ENCODE measurements around the gene AJAP1. TPM values are rescaled to one million over a fixed set of nuclear protein-coding genes. Genes with fewer than 3 reads are reported as not detected.

Gene AJAP1
- total and polyA plus RNA-seq, 2 experiments from 2014 or later = 0.13 to 0.64 TPM

DNA sequence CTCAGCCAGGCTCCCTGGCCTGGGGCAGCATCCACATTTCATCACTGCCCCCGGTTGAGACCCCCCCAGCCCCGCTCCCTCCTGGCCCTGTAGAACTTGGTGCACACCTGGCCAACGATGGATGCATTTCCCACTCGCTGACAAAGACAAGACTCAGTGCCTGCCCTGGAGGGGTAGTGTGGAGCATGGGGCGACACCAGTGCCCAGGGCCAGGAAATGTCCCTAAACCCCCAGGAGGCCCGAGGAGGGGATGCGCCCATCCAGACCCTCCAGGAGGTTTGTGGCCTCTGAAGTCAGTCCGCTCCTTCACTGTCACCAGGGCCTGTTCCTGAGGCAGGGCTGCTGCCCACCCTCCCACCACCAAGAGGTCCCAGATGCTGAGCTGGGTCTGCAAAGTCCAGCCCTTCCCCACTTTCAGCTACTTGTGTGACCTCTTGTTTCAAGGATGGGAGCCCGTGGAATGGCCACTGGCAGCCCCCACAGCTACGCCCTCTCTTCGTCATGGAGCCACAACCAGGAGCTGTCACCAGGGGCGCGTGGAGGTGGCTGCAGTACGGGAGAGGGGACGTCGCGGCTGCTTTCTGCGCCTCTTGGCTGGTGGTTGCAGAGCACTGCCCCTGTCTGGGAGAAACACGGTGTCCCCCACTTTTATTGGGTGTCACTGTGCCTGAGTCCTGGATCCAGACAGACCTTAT lies 35.7 kb downstream of the AJAP1 start:
- no peaks in the 10 kb centered on the region for H3K9me2 ChIP-seq (replicated peaks; ENCODE audit: insufficient read depth)

DNA sequence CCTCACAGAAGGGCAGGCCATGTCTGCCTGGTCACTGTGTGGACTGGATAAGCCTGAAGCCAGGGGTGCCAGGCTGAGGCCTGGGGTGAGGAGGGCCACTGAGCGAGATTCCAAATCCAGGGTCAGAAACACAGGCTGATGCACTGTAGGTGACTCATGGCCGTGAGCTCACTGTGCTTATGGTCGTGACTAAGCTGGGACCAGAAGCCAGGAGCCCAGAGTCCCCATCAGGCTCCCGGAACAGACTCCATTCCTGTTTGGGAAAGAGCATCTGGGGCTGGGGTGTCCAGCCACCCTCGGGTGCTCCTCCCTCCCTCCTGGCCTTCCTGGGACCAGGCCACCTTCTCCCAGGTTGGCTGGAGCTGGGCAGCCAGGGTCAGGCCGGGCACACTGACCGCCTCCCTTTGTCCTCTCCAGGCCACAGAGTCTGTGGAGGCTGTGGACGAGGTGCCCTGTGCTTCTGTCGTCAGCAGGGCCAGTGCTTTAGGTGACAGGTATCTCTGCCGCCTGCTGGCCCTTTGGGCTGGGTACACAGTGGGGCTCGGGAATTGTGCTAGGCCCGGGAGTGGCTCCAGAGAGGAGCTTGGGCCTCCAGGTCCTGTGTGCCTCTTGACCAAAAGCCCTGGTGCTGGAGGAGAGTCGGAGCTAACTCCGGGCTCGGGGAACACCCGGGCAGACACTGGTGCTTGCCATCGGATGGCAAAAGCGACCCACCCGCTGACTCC lies 36.7 kb downstream of the AJAP1 start:
- no peak overlapping the region for H3K27ac ChIP-seq
- H3K9me3 ChIP-seq (ENCODE audit: low read depth) = no peaks in the 10 kb centered on the region
- no peak overlapping the region for H3K4me2 ChIP-seq
- H2AFZ ChIP-seq = no peak overlapping the region
- H3K4me1 ChIP-seq (ENCODE audit: insufficient read depth) = no peaks in the 10 kb centered on the region
- no peak overlapping the region for H3K4me3 ChIP-seq
- H3K9me2 ChIP-seq (replicated peaks; ENCODE audit: insufficient read depth) = no peaks in the 10 kb centered on the region
- TF ChIP-seq EZH2phosphoT487 (IDR thresholded peaks at IDR 0.05; ENCODE audit: low read depth, severe bottlenecking, unreplicated experiment) (no peak), EZH2 (IDR thresholded peaks at IDR 0.05; ENCODE audit: borderline replicate concordance) (no peak)
- TF ChIP-seq, protein P1, sequence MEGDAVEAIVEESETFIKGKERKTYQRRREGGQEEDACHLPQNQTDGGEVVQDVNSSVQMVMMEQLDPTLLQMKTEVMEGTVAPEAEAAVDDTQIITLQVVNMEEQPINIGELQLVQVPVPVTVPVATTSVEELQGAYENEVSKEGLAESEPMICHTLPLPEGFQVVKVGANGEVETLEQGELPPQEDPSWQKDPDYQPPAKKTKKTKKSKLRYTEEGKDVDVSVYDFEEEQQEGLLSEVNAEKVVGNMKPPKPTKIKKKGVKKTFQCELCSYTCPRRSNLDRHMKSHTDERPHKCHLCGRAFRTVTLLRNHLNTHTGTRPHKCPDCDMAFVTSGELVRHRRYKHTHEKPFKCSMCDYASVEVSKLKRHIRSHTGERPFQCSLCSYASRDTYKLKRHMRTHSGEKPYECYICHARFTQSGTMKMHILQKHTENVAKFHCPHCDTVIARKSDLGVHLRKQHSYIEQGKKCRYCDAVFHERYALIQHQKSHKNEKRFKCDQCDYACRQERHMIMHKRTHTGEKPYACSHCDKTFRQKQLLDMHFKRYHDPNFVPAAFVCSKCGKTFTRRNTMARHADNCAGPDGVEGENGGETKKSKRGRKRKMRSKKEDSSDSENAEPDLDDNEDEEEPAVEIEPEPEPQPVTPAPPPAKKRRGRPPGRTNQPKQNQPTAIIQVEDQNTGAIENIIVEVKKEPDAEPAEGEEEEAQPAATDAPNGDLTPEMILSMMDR (IDR thresholded peaks at IDR 0.05; ENCODE audit: poor library complexity) = no peak
- H3K36me3 ChIP-seq (replicated peaks; ENCODE audit: insufficient read depth, low read depth) = no peaks in the 10 kb centered on the region
- 88% methylated on average over 17 of the region's 19 CpGs for WGBS (ENCODE audit: low lambda C conversion rate, missing lambda C conversion rate)
- no peak for DNase-seq (ENCODE audit: low spot score)
- H3K79me2 ChIP-seq = no peaks in the 10 kb centered on the region
- H3K27me3 ChIP-seq = no peaks in the 10 kb centered on the region
- no peaks in the 10 kb centered on the region for H4K20me1 ChIP-seq (ENCODE audit: insufficient read depth, poor library complexity, severe bottlenecking)

More for the DNA sequence above, 35.7 kb downstream of the AJAP1 start:
- Histone ChIP-seq H3K79me2 (no peaks in the 10 kb centered on the region), H3K36me3 (replicated peaks; ENCODE audit: insufficient read depth, low read depth) (no peaks in the 10 kb centered on the region), H2AFZ (no peak overlapping the region), H3K4me3 (no peak overlapping the region), H3K4me1 (ENCODE audit: insufficient read depth) (no peaks in the 10 kb centered on the region), H4K20me1 (ENCODE audit: insufficient read depth, poor library complexity, severe bottlenecking) (no peaks in the 10 kb centered on the region), H3K4me2 (no peak overlapping the region), H3K27me3 (no peaks in the 10 kb centered on the region), H3K9me3 (ENCODE audit: low read depth) (no peaks in the 10 kb centered on the region), H3K27ac (no peak overlapping the region)
- WGBS (ENCODE audit: low lambda C conversion rate, missing lambda C conversion rate) = 89% methylated on average over 19 of the region's 19 CpGs
- TF ChIP-seq EZH2phosphoT487 (IDR thresholded peaks at IDR 0.05; ENCODE audit: low read depth, severe bottlenecking, unreplicated experiment) = no peak
- TF ChIP-seq EZH2 (IDR thresholded peaks at IDR 0.05; ENCODE audit: borderline replicate concordance) = no peak
- TF ChIP-seq, protein P1 (IDR thresholded peaks at IDR 0.05; ENCODE audit: poor library complexity) = no peak
- no peak for DNase-seq (ENCODE audit: low spot score)

DNA sequence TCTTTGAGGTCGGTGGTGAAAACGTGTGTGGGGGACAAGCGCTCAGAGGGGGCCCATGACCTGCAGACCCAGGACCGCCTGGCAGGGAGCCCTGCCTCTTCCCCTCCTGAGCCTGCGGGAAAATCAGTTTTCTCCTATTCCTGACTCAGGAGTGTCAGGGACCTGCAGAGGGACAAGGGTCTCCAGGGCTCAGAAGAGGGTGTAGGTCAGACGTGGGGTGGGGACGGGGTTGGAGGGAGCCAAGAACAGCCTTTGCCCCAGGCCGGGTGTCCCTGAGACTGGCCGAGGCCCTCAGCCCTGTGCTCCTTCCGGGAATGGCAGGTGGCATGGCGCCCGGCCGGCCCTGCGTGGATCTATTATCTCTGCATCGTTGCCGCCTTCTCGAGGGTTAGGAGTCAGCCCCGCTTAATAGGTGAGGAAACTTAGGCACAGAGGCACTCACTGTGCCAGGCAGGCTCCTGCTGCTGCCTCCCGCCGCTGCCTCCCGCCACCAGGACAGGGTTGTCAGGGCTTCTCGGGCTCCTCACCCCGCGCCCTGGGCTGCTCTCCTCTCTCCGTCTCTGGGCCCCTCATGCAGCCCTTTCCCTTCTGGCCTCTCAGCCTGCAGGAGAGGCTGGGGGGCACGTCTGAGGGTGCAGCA lies 37.5 kb downstream of the AJAP1 start:
- no peak overlapping the region for H3K4me3 ChIP-seq
- no peak overlapping the region for H3K4me2 ChIP-seq
- TF ChIP-seq, protein P1 (IDR thresholded peaks at IDR 0.05; ENCODE audit: poor library complexity) = no peak
- H3K36me3 ChIP-seq (replicated peaks; ENCODE audit: insufficient read depth, low read depth) = no peaks in the 10 kb centered on the region
- no peaks in the 10 kb centered on the region for H3K9me2 ChIP-seq (replicated peaks; ENCODE audit: insufficient read depth)
- 88% methylated on average over 25 of the region's 26 CpGs for WGBS (ENCODE audit: low lambda C conversion rate, missing lambda C conversion rate)
- no peaks in the 10 kb centered on the region for H3K4me1 ChIP-seq (ENCODE audit: insufficient read depth)
- no peaks in the 10 kb centered on the region for H4K20me1 ChIP-seq (ENCODE audit: insufficient read depth, poor library complexity, severe bottlenecking)
- no peak overlapping the region for H3K27ac ChIP-seq
- no peaks in the 10 kb centered on the region for H3K79me2 ChIP-seq
- no peaks in the 10 kb centered on the region for H3K27me3 ChIP-seq
- no peaks in the 10 kb centered on the region for H3K9me3 ChIP-seq (ENCODE audit: low read depth)
- no peak overlapping the region for H2AFZ ChIP-seq
- no peak for DNase-seq (ENCODE audit: low spot score)
